ENCODE data around the gene LMF2. TPM values are rescaled to one million over a fixed set of nuclear protein-coding genes. Genes with fewer than 3 reads are reported as not detected.

LMF2 gene
- total and polyA plus RNA-seq, 3 experiments from 2014 or later: 33.6 to 89.4 (median 88.6) TPM

DNA sequence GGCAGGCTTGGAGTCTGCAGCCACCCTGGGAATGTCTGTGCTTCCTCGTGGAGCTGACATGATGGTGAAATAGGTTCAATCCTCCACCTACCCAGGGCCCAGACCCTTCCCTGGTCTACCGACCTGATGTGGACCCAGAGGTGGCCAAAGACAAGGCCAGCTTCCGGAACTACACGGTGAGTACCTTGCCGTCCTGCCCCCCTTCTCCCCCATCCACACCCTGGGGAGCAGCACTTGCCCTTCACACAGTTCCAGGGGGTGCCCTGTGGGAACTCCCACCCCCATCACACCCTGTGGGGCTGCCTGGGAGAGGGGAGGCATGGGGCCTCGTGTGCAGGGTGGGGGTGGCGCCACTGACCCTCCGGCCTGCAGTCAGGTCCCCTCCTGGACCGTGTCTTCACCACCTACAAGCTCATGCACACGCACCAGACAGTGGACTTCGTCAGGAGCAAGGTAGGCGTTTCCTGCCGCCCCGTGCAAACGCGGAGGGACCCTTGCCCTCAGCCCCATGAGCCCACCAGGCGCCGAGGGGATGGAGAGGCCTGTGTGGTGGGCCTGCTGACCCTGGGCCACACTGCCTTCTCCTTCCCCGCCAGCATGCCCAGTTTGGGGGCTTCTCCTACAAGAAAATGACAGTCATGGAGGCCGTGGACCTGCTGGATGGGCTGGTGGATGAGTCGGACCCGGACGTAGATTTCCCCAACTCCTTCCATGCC, 20.1 kb downstream of the LMF2 start:
- Mint-ChIP-seq H3K27ac (peak overlapping the region in 1 of 8 donors; percentile 38), H3K4me3 (no peak overlapping the region), H3K4me1 (peaks cover 5 to 7% (median 6%) of the 10 kb centered on the region in 3 donors), H3K36me3 (no peaks in the 10 kb centered on the region), H3K27me3 (peaks cover 6 to 11% of the 10 kb centered on the region in 2 donors), H3K9me3 (no peaks in the 10 kb centered on the region)
- Histone ChIP-seq H3K4me1 (ENCODE audit: insufficient read depth, low read length) (peaks cover 8% of the 10 kb centered on the region), H3K36me3 (ENCODE audit: insufficient read depth, low read length) (no peaks in the 10 kb centered on the region), H3K9me3 (ENCODE audit: low read length) (no peaks in the 10 kb centered on the region), H3K27ac (ENCODE audit: low read depth, low read length) (no peak overlapping the region), H3K27me3 (ENCODE audit: insufficient read depth, low read length, poor library complexity, severe bottlenecking) (no peaks in the 10 kb centered on the region), H3K4me3 (ENCODE audit: low read length) (no peak overlapping the region)
- no peak for DNase-seq
- ChIA-PET CTCF (no interaction called here), POLR2A (no interaction called here)

- ChIA-PET CTCF (interaction anchor here (3.3 kb wide), 1 partner anchor 11 kb away, joined by 11 read pairs; no protein-coding TSS in a partner anchor), POLR2A (no interaction called here)
- Mint-ChIP-seq H3K4me3 (no peak within 1 kb of the TSS), H3K9me3 (no peaks in the 10 kb centered on the region), H3K27ac (peak within 1 kb of the TSS in 2 of 8 donors; percentile 38 to 66), H3K4me1 (peaks cover 5 to 7% (median 6%) of the 10 kb centered on the region in 3 donors), H3K36me3 (no peaks in the 10 kb centered on the region), H3K27me3 (peaks cover 6 to 11% of the 10 kb centered on the region in 2 donors)
- H3K4me3 ChIP-seq (ENCODE audit: low read length): no peak within 1 kb of the TSS
- no peak for DNase-seq
- no peaks in the 10 kb centered on the region for H3K27me3 ChIP-seq (ENCODE audit: insufficient read depth, low read length, poor library complexity, severe bottlenecking)
- no peaks in the 10 kb centered on the region for H3K9me3 ChIP-seq (ENCODE audit: low read length)
- H3K36me3 ChIP-seq (ENCODE audit: insufficient read depth, low read length): no peaks in the 10 kb centered on the region
- peaks cover 8% of the 10 kb centered on the region for H3K4me1 ChIP-seq (ENCODE audit: insufficient read depth, low read length)
- no peak within 1 kb of the TSS for H3K27ac ChIP-seq (ENCODE audit: low read depth, low read length)
Measured at GRCh38 chr22:50486561-50487289, 20.8 kb downstream of the LMF2 start, which contains the start of gene MIOX. TSS of gene MIOX (plus strand) at chr22:50486859. CDS start at chr22:50486898, 39 bp downstream.

GRCh38 chr22:50485221-50486131, 22.0 kb downstream of the LMF2 start:
- Mint-ChIP-seq H3K4me1 (no peaks in the 10 kb centered on the region), H3K9me3 (no peaks in the 10 kb centered on the region), H3K27ac (peak overlapping the region in 1 of 8 donors; percentile 30), H3K36me3 (no peaks in the 10 kb centered on the region), H3K4me3 (no peak overlapping the region), H3K27me3 (peaks cover 4 to 11% of the 10 kb centered on the region in 2 donors)
- Histone ChIP-seq H3K4me1 (ENCODE audit: insufficient read depth, low read length) (peaks cover under 1% of the 10 kb centered on the region), H3K4me3 (ENCODE audit: low read length) (no peak overlapping the region), H3K27me3 (ENCODE audit: insufficient read depth, low read length, poor library complexity, severe bottlenecking) (no peaks in the 10 kb centered on the region), H3K36me3 (ENCODE audit: insufficient read depth, low read length) (no peaks in the 10 kb centered on the region), H3K9me3 (ENCODE audit: low read length) (no peaks in the 10 kb centered on the region), H3K27ac (ENCODE audit: low read depth, low read length) (no peak overlapping the region)
- POLR2A ChIA-PET: no interaction called here
- CTCF ChIA-PET: interaction anchor here (3.3 kb wide), 1 partner anchor 12 kb away, joined by 11 read pairs; no protein-coding TSS in a partner anchor
- no peak for DNase-seq

GRCh38 chr22:50483977-50484853, 23.3 kb downstream of the LMF2 start:
- Mint-ChIP-seq H3K4me1 (peaks cover 7 to 8% (median 7%) of the 10 kb centered on the region in 3 donors), H3K9me3 (no peaks in the 10 kb centered on the region), H3K4me3 (peak overlapping the region in 1 of 7 donors; percentile 44), H3K36me3 (no peaks in the 10 kb centered on the region), H3K27ac (no peak overlapping the region), H3K27me3 (peaks cover 4 to 11% of the 10 kb centered on the region in 2 donors)
- H3K4me3 ChIP-seq (ENCODE audit: low read length): no peak overlapping the region
- DNase-seq: no peak
- H3K27ac ChIP-seq (ENCODE audit: low read depth, low read length): no peak overlapping the region
- no peaks in the 10 kb centered on the region for H3K4me1 ChIP-seq (ENCODE audit: insufficient read depth, low read length)
- H3K9me3 ChIP-seq (ENCODE audit: low read length): no peaks in the 10 kb centered on the region
- H3K27me3 ChIP-seq (ENCODE audit: insufficient read depth, low read length, poor library complexity, severe bottlenecking): no peaks in the 10 kb centered on the region
- POLR2A ChIA-PET: no interaction called here
- H3K36me3 ChIP-seq (ENCODE audit: insufficient read depth, low read length): no peaks in the 10 kb centered on the region
- CTCF ChIA-PET: interaction anchor here (0.8 to 3.3 kb wide), 2 partner anchors 13 to 142 kb away, joined by 3 to 11 read pairs; no protein-coding TSS in a partner anchor

DNA sequence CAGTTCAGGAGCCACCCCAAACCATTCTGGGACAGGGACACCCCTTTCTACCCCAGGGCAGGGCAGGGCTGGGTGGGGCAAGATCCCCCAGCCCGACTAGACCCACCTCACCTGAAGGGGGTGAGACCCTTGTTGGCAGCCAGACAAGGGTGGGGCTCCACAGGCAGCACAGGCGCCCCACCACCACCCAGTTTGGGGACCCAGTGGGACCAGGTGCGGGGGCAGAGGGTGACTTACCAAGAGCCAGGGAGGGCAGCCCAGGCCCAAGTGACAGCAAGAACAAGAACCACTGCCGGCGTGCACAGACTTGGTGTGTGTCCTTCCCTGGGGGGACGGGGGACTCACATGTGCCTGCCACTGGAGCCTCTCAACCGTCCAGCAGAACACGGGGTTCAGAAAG, 23.9 kb downstream of the LMF2 start:
- peaks cover 7 to 8% (median 7%) of the 10 kb centered on the region in 3 donors for H3K4me1 Mint-ChIP-seq
- H3K36me3 ChIP-seq (ENCODE audit: insufficient read depth, low read length): no peaks in the 10 kb centered on the region
- H3K27me3 Mint-ChIP-seq: peaks cover 4 to 11% of the 10 kb centered on the region in 2 donors
- no peaks in the 10 kb centered on the region for H3K4me1 ChIP-seq (ENCODE audit: insufficient read depth, low read length)
- no peak overlapping the region for H3K4me3 Mint-ChIP-seq
- no peaks in the 10 kb centered on the region for H3K9me3 ChIP-seq (ENCODE audit: low read length)
- H3K27me3 ChIP-seq (ENCODE audit: insufficient read depth, low read length, poor library complexity, severe bottlenecking): no peaks in the 10 kb centered on the region
- no peak overlapping the region for H3K27ac Mint-ChIP-seq
- DNase-seq: no peak
- no peaks in the 10 kb centered on the region for H3K9me3 Mint-ChIP-seq
- ChIA-PET CTCF (interaction anchor here (0.8 to 3.3 kb wide), 4 partner anchors 10 to 141 kb away, joined by 3 to 11 read pairs (median 4); no protein-coding TSS in a partner anchor), POLR2A (interaction anchor here (0.6 kb wide), 1 partner anchor 9 kb away, joined by 4 read pairs; no protein-coding TSS in a partner anchor)
- no peak overlapping the region for H3K4me3 ChIP-seq (ENCODE audit: low read length)
- H3K27ac ChIP-seq (ENCODE audit: low read depth, low read length): no peak overlapping the region
- no peaks in the 10 kb centered on the region for H3K36me3 Mint-ChIP-seq

- no peaks in the 10 kb centered on the region for H3K36me3 Mint-ChIP-seq
- peaks cover 4 to 11% of the 10 kb centered on the region in 2 donors for H3K27me3 Mint-ChIP-seq
- POLR2A ChIA-PET: interaction anchor here (0.6 kb wide), 1 partner anchor 10 kb away, joined by 4 read pairs; no protein-coding TSS in a partner anchor
Measured at GRCh38 chr22:50483106-50483505, 24.4 kb downstream of the LMF2 start.

More at GRCh38 chr22:50483106-50483505, 24.4 kb downstream of the LMF2 start:
- no peak for DNase-seq
- CTCF ChIA-PET: interaction anchor here (1.0 to 1.3 kb wide), 2 partner anchors 10 to 141 kb away, joined by 4 read pairs; no protein-coding TSS in a partner anchor
- Mint-ChIP-seq H3K4me3 (peak overlapping the region in 2 of 7 donors; percentile 23 to 25), H3K9me3 (no peaks in the 10 kb centered on the region), H3K4me1 (peaks cover 7 to 8% (median 7%) of the 10 kb centered on the region in 3 donors), H3K27ac (peak overlapping the region in 1 of 8 donors; percentile 24)
- H3K36me3 ChIP-seq (ENCODE audit: insufficient read depth, low read length): no peaks in the 10 kb centered on the region
- H3K4me3 ChIP-seq (ENCODE audit: low read length): no peak overlapping the region
- no peaks in the 10 kb centered on the region for H3K9me3 ChIP-seq (ENCODE audit: low read length)
- H3K4me1 ChIP-seq (ENCODE audit: insufficient read depth, low read length): no peaks in the 10 kb centered on the region
- no peaks in the 10 kb centered on the region for H3K27me3 ChIP-seq (ENCODE audit: insufficient read depth, low read length, poor library complexity, severe bottlenecking)
- H3K27ac ChIP-seq (ENCODE audit: low read depth, low read length): no peak overlapping the region
